GM18951 (cell line): ENCODE results near the gene TSSK6.

Source experiments
- POLR2A ChIP-seq: IDR thresholded peaks from 4 replicates; pipeline ENCODE4 v1.6.1; 2011; ENCODE audit warnings: mild to moderate bottlenecking; ENCODE audit not compliant: insufficient read length, insufficient read depth; ENCODE audit errors: extremely low read depth
- in situ Hi-C: fragments of 300-500 bp; cut with MboI; formaldehyde crosslinking; loops from one replicate; pipeline ENCODE4 v1.12.0; 2022; ENCODE audit warnings: low sequenced_read_pairs, mixed read lengths, inconsistent platforms; ENCODE audit not compliant: unreplicated experiment

Gene TSSK6

DNA sequence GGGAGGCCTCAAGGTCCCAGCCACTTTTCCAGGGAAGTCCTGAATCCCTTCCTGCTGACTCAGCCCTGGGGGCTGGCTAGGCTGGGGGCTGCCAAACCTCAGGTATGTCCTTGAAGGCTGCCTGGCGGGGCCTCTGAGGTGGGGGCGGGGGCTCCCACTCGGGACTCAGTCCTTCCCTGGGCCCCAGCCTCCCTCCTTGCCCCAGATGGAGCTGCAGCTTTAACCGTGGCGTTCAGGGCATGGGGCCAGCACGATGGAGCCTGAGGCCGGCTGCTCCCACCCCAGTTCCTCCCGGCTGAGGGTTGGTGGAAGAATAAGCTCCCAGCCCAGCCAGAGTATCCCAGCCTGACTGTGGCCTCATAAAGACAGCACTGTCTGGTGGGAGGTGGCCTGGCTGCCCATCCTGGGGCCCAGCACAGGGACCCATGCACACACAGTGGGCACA is 35.2 kb upstream of the TSSK6 start:
- in situ Hi-C loops: no loop called here
- TF ChIP-seq POLR2A: no peak

DNA sequence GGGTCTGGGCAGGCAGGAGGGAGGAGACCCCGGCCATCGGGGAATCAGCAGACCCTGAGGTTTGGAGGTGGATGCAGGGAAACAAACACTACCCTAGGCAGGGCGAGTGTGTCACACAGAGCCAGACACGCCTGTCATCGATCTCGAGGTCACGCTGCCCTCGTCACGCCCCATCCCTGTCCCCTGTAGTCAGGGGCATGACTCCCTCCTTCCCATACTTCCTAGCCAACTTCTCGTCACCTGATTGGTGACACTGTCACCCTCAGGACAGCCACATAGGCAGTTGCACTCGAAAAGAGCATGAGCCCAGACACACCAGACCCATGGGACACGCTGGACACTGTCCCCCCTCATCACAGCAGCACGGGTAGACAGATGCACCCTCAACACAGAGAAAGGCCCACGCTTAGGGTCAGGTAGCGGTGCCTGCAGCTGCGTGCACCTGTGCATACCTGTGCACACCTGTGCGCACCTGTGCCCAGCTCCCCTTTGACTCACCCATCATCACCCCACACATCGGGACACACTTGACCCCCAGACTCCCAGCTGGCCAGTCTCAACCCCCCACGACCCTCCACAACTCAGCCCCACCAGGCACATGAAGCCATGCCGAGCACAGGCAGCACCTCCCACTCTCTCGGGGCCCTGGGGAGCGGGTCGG is 34.6 kb upstream of the TSSK6 start:
- in situ Hi-C loops: loop anchor here (25.0 kb wide), 1 partner anchor 412 kb away; no protein-coding TSS in a partner anchor
- TF ChIP-seq POLR2A: no peak

DNA sequence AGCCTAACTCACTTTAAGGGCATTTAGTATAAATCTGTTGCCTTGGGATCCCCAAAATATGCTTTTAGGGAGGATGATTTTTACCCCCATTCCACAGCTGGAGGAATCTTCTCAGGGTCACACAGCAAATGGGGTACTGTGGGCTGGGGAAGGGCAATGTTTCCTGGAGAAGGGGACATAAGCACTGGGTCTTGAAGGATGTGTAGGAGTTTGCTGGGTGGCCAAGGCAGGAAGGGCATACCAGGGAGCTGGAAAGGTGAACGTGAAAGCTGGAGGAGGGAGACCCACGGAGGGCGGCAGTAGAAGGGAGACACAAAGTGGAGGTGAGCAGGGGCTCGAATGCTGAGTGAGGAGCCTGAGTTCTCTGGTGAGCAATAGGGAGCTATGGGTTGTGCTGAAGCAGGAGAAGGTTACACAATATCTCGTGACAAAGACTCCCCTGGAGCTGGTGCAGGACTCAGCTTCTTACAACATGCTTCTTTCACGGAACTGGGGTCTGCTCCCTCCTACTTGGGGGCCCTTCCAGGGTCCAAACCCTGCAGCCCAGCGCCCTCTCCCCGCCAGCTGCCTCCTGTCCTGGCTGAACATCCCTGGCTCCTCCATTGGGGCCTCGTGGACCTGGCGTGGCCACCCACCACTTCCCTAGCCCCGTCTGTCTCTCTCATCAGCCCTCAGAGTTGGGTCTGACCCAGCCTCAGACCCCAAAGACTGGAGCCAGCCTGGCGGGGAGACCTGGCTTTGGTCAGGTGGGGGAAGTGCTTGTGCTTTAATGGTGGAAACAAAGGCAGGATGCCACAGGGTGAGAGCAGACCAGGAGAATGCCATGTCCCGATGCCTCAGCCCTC is 33.8 kb upstream of the TSSK6 start:
- in situ Hi-C loops: loop anchor here (25.0 kb wide), 1 partner anchor 413 kb away; no protein-coding TSS in a partner anchor
- TF ChIP-seq POLR2A: no peak

DNA sequence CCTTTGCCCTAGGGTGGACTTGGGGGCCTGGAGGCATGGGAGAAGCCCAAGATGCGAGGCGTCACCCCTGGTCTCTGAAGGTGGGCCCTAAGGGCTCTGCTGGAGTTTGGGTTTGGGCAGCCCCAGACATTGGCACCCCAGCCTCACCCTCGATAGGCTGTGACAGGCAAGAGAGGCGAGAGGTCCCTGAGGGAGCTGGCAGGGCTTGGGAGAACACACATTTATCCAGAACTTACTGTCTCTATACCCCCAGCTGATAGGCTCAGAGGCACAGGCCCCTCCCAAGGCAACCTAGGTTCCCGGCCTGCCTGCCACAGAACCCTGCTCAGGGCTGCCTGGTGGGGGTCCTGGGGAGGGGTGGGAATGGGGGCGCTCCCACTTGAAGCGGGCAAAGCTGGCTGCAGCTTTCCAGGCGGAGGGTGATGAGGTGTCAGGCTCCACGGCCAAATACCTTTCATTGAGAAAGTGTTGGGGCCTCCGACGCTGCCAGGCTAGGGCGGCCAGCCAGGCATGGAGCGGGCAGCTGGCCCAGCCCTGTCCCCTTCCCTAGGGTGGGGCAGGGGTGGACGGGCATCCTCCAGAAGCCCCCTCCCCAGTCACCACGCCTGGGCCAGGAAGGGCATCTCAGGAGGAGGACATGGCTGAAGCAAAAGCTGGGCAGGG is 32.5 kb upstream of the TSSK6 start:
- in situ Hi-C loops: loop anchor here (25.0 kb wide), 1 partner anchor 414 kb away; no protein-coding TSS in a partner anchor
- TF ChIP-seq POLR2A: no peak

DNA sequence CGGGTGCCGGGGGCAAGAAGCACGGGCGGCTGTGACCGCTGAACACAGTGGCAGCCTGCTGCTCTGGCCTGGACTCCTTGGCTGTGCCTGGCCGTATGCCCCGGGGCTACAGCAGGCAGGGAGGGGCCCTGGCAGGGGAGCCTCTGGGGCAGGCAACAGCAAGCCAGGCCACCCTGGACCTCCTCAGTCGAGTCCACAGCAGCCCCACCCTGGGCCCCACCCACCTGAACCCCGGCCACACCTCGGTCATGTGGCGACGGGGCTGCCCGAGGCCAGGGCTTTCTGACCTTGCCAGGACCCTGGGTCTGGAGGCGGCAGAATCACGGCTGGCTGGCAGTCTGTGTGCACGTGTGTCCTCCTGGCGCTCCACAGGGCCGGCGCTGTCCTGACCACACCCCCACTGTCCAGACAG is 31.4 kb upstream of the TSSK6 start:
- in situ Hi-C loops: loop anchor here (25.0 kb wide), 1 partner anchor 416 kb away; no protein-coding TSS in a partner anchor
- no peak for TF ChIP-seq POLR2A

DNA sequence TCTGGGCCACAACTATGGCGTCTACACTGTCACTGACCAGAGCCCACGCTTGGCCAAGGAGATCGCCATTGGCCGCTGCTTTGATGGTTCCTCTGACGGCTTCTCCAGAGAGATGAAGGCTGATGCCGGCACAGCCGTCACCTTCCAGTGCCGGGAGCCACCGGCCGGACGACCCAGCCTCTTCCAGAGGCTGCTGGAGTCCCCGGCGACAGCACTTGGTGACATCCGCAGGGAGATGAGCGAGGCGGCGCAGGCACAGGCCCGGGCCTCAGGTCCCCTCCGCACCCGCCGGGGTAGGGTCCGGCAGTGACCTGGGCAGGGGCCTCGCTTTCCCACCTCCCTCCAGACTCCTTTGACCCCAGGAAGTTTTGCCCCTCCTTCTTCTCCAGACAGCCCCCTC is 30.4 kb upstream of the TSSK6 start:
- in situ Hi-C loops: loop anchor here (25.0 kb wide), 1 partner anchor 417 kb away; no protein-coding TSS in a partner anchor

DNA sequence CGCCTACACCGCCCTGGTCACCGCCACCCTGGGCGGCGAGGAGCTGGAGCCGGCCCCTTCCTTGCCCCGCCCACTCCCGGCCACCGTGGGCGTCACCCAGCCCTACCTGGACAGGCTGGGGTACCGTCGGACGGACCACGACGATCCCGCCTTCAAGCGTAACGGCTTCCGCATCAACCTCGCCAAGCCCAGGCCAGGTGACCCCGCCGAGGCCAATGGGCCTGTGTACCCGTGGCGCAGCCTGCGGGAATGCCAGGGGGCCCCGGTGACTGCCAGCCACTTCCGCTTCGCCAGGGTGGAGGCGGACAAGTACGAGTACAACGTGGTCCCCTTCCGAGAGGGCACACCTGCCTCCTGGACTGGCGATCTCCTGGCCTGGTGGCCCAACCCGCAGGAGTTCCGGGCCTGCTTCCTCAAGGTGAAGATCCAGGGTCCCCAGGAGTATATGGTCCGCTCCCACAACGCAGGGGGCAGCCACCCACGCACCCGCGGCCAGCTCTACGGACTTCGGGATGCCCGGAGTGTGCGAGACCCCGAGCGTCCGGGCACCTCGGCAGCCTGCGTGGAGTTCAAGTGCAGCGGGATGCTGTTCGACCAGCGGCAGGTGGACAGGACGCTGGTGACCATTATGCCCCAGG is 29.7 kb upstream of the TSSK6 start:
- in situ Hi-C loops: loop anchor here (25.0 kb wide), 1 partner anchor 417 kb away; no protein-coding TSS in a partner anchor
- TF ChIP-seq POLR2A: no peak

More for the DNA sequence above, 30.4 kb upstream of the TSSK6 start:
- TF ChIP-seq POLR2A: no peak

DNA sequence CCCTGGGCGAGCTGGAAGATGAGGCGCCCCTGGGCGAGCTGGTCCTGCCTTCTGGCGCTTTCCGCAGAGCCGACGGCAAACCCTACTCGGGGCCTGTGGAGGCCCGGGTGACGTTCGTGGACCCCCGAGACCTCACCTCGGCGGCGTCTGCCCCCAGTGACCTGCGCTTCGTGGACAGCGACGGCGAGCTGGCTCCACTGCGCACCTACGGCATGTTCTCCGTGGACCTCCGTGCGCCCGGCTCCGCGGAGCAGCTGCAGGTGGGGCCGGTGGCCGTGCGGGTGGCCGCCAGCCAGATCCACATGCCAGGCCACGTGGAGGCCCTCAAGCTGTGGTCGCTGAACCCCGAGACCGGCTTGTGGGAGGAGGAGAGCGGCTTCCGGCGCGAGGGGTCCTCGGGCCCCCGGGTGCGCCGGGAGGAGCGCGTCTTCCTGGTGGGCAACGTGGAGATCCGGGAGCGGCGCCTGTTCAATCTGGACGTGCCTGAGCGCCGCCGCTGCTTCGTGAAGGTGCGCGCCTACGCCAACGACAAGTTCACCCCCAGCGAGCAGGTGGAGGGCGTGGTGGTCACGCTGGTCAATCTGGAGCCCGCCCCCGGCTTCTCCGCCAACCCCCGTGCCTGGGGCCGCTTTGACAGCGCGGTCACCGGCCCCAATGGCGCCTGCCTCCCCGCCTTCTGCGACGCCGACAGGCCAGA is 29.1 kb upstream of the TSSK6 start:
- in situ Hi-C loops: loop anchor here (25.0 kb wide), 1 partner anchor 418 kb away; no protein-coding TSS in a partner anchor
- TF ChIP-seq POLR2A: no peak

DNA sequence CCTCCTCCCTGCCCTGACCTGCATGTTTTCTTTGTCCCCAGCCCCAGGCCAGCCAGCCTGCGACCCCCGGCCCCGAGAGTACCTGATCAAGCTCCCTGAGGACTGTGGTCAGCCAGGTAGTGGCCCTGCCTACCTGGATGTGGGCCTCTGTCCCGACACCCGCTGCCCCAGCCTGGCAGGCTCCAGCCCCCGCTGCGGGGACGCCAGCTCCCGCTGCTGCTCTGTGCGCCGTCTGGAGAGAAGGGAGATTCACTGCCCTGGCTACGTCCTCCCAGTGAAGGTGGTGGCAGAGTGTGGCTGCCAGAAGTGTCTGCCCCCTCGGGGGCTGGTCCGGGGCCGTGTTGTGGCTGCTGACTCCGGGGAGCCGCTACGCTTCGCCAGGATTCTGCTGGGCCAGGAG is 28.3 kb upstream of the TSSK6 start:
- no peak for TF ChIP-seq POLR2A
- in situ Hi-C loops: loop anchor here (25.0 kb wide), 1 partner anchor 419 kb away; no protein-coding TSS in a partner anchor

DNA sequence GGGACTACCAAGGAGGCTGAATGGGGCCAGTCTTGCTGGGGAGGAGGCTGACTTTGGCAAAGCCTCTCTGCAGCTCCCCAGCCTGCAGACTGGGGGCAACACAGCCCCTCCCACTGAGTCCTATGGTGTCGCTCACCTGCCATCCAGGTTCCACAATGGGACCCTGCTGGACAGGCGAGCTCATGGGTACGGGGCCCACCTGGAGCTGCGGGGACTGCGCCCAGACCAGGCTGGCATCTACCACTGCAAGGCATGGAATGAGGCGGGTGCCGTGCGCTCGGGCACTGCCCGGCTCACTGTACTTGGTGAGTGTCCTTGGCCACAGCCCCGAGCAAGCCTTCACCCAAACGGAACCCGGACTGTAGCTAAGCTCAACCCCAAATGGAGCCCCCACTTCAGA is 27.8 kb upstream of the TSSK6 start:
- in situ Hi-C loops: loop anchor here (25.0 kb wide), 1 partner anchor 419 kb away; no protein-coding TSS in a partner anchor
- TF ChIP-seq POLR2A: no peak

DNA sequence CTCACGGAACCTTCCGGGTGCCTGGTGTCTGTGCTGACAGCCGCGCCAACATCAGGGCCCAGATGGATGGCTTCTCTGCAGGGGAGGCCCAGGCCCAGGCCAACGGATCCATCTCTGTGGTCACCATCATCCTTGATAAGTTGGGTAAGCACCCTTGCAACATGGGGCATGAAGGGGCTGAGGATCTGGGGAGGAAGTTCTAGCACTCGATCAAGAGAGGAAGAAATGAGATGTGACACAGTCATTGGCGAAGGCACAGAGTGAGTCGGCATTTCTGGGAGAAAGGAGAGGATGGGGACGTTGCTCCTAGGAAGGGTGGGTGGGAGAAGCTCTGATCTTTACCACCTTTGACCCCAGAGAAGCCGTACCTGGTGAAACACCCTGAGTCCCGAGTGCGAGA is 27.2 kb upstream of the TSSK6 start:
- in situ Hi-C loops: loop anchor here (25.0 kb wide), 1 partner anchor 420 kb away; no protein-coding TSS in a partner anchor
- TF ChIP-seq POLR2A: no peak

DNA sequence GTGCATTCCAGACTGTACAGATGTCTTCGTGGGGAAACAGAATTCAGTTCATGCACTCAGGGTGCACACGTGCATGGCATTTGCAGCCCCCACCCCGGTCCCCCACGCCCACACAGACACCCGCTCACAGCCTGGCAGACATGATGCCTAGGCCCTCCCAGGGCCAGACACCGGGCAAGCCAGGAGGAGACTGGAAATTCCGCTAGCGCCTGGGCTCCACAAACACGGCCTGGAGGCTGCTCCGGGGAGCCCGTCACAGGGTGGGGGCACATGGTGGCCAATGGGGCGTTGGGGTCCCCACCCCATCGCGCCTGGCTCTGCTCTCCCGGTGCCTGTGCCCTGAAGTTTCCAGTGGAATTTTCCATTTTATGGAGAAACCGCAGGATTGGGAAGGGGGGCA is 26.3 kb upstream of the TSSK6 start:
- in situ Hi-C loops: loop anchor here (25.0 kb wide), 1 partner anchor 421 kb away; no protein-coding TSS in a partner anchor
- no peak for TF ChIP-seq POLR2A
